Nephron progenitor cell (in vitro differentiated cells): ENCODE measurements around the gene ZNF460.
A peak's percentile ranks its signal among the peaks of the same experiment; 100 is the strongest.

Experiments used
- DNase-seq: peaks from one replicate; pipeline ENCODE4 v3.0.0; 2021
- H3K27ac Mint-ChIP-seq: 2 replicates; pipeline ENCODE4 v1.8.0; 2021; ENCODE audit warnings: mild to moderate bottlenecking, moderate library complexity, mixed read lengths
- H3K27me3 Mint-ChIP-seq: 2 replicates; pipeline ENCODE4 v1.8.0; 2021; ENCODE audit warnings: mild to moderate bottlenecking, low read depth, mixed read lengths; ENCODE audit not compliant: poor library complexity
- H3K36me3 Mint-ChIP-seq: 2 replicates; pipeline ENCODE4 v1.8.0; 2021; ENCODE audit warnings: low read depth, mixed read lengths
- H3K4me1 Mint-ChIP-seq: 2 replicates; pipeline ENCODE4 v1.8.0; 2021; ENCODE audit warnings: mixed read lengths
- H3K4me3 Mint-ChIP-seq: 2 replicates; pipeline ENCODE4 v1.8.0; 2021; ENCODE audit warnings: mild to moderate bottlenecking, moderate library complexity, mixed read lengths
- H3K9me3 Mint-ChIP-seq: 2 replicates; pipeline ENCODE4 v1.8.0; 2021; ENCODE audit warnings: mild to moderate bottlenecking, moderate library complexity, mixed read lengths
- TF ChIP-seq, protein P1 (sequence below): fragments of 200-600 bp; sonication (generic); IDR thresholded peaks from 2 replicates; pipeline ENCODE4 v1.5.0; 2021; ENCODE audit warnings: antibody characterized with exemption

The ZNF460 gene

DNA sequence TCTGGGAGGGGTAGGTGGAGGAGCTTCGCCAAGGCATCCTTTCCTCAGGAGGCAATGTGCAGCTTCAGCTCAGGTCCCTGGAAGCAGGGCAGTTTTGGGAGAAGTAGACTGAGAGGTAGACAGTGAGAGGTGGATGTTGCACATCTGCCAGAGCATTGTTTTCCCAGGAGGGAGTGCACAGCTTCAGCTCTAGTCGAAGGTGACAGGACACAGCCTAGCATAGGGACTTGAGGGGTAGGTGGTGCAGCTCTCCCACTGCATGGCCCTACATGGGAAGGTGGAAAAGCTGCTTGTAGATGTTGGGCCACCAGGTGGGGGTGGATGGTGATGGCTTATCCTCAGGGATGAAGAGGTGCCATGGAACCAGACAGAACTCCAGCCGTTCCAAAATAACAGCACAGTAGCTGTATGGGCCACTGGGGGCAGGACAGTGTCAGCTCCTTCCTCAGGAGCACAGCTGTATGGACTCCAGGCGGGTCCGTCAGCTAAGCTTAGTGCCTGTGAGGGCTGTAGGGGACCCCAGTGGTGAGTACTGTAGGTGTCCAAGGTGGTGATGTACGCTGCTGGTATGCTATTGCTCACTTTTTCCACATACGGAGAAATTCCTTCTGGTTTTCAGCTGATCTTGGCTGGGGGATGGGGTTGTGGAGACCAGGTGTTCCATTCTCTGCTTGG lies 22.6 kb downstream of the ZNF460 start:
- peak overlapping the region; percentile 72 for H3K27ac Mint-ChIP-seq
- H3K9me3 Mint-ChIP-seq = peaks cover 22% of the 10 kb centered on the region
- H3K27me3 Mint-ChIP-seq = no peaks in the 10 kb centered on the region
- no peaks in the 10 kb centered on the region for H3K4me1 Mint-ChIP-seq
- no peak for DNase-seq
- peaks cover 45% of the 10 kb centered on the region for H3K36me3 Mint-ChIP-seq
- TF ChIP-seq, protein P1, sequence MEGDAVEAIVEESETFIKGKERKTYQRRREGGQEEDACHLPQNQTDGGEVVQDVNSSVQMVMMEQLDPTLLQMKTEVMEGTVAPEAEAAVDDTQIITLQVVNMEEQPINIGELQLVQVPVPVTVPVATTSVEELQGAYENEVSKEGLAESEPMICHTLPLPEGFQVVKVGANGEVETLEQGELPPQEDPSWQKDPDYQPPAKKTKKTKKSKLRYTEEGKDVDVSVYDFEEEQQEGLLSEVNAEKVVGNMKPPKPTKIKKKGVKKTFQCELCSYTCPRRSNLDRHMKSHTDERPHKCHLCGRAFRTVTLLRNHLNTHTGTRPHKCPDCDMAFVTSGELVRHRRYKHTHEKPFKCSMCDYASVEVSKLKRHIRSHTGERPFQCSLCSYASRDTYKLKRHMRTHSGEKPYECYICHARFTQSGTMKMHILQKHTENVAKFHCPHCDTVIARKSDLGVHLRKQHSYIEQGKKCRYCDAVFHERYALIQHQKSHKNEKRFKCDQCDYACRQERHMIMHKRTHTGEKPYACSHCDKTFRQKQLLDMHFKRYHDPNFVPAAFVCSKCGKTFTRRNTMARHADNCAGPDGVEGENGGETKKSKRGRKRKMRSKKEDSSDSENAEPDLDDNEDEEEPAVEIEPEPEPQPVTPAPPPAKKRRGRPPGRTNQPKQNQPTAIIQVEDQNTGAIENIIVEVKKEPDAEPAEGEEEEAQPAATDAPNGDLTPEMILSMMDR = no peak
- H3K4me3 Mint-ChIP-seq = no peak overlapping the region

DNA sequence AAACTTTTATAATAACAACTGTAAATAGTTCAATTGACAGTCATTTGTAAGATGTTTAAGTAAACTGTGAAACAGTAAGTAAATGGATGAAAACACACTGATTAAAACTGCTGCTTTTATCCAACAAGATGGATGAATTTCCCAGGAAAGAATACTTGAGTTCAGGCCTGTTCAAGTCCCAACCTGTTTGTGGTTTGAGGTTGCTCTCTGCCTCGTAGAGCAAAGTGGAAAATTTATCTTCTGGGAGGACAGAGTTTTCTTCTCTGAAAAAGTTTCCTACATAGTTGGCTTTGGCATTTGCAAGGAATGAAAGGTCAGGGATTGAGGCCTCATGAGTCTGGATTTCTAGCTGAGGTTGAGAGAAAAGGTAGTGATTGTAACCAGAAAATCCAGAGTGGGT lies 24.8 kb downstream of the ZNF460 start:
- peaks cover 28% of the 10 kb centered on the region for H3K36me3 Mint-ChIP-seq
- TF ChIP-seq, protein P1 = no peak
- H3K4me3 Mint-ChIP-seq = no peak overlapping the region
- peak overlapping the region; percentile 51 for H3K27ac Mint-ChIP-seq
- DNase-seq = no peak
- no peaks in the 10 kb centered on the region for H3K4me1 Mint-ChIP-seq
- peaks cover 19% of the 10 kb centered on the region for H3K9me3 Mint-ChIP-seq
- H3K27me3 Mint-ChIP-seq = peaks cover 6% of the 10 kb centered on the region

DNA sequence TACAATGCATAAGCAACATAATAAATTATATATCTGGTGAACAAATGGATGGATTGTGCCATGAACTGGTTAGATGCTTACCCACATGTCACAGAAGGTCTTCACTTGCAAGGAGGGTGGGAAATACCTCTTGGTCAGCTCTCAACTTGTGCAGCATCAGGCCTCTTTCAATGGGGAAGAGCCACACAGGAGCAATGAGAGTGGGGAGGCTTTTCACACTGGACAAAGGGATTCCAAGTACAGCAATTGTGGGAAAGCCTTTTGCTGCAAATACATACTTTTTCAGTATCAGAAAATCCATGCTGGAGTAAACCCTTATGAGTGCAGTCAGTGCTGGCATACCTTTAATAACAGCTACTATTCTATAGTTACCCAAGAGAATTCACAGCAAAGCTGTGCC lies 28.2 kb downstream of the ZNF460 start:
- Mint-ChIP-seq H3K27me3 (peaks cover 32% of the 10 kb centered on the region), H3K36me3 (peaks cover 10% of the 10 kb centered on the region), H3K27ac (no peak overlapping the region), H3K4me3 (no peak overlapping the region), H3K9me3 (peaks cover 14% of the 10 kb centered on the region), H3K4me1 (no peaks in the 10 kb centered on the region)
- no peak for DNase-seq
- TF ChIP-seq, protein P1 = no peak

DNA sequence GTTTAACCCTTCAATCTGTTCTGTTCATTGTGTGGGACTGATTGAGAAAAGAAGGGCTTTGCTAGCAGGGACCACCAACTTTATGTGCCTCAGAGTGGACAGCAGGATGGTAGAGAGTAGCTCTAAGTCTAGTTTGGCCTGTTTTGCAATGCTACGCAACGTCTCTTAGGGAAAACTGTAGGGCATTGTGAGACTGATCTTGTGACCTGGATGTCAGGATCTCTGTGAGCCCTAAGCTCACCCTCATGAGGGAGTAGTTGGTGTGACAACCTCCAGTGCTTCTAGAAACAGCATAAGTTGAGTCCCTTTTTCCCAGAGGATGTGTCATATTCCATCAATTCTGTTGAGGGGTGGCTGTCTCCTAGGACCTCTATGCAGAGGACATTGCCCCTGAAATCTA lies 30.5 kb downstream of the ZNF460 start:
- H3K27me3 Mint-ChIP-seq = peaks cover 54% of the 10 kb centered on the region
- peaks cover 4% of the 10 kb centered on the region for H3K36me3 Mint-ChIP-seq
- H3K4me3 Mint-ChIP-seq = no peak overlapping the region
- TF ChIP-seq, protein P1 = no peak
- peaks cover 14% of the 10 kb centered on the region for H3K9me3 Mint-ChIP-seq
- no peak for DNase-seq
- H3K4me1 Mint-ChIP-seq = no peaks in the 10 kb centered on the region
- no peak overlapping the region for H3K27ac Mint-ChIP-seq

DNA sequence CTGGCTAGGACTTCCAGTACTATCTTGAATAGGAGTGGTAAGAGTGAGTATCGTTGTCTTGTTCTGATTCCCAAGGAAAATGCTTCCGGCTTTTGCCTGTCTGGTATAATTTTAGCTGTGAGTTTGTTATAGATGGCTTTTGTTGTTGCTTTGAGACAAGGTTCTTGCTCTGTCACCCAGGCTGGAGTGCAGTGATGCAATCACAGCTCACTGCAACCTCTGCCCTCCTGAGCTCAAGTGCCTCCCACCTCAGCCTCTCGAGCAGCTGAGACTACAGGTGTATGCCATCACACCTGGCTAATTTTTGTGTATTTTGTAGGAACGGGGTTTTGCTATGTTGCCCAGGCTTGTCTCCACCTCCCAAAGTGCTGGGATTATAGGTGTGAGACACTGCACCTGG lies 33.9 kb downstream of the ZNF460 start:
- no peaks in the 10 kb centered on the region for H3K4me1 Mint-ChIP-seq
- H3K9me3 Mint-ChIP-seq = peaks cover 5% of the 10 kb centered on the region
- TF ChIP-seq, protein P1 = no peak
- H3K27me3 Mint-ChIP-seq = peaks cover 78% of the 10 kb centered on the region
- H3K27ac Mint-ChIP-seq = no peak overlapping the region
- DNase-seq = no peak
- peaks cover 4% of the 10 kb centered on the region for H3K36me3 Mint-ChIP-seq
- H3K4me3 Mint-ChIP-seq = no peak overlapping the region

DNA sequence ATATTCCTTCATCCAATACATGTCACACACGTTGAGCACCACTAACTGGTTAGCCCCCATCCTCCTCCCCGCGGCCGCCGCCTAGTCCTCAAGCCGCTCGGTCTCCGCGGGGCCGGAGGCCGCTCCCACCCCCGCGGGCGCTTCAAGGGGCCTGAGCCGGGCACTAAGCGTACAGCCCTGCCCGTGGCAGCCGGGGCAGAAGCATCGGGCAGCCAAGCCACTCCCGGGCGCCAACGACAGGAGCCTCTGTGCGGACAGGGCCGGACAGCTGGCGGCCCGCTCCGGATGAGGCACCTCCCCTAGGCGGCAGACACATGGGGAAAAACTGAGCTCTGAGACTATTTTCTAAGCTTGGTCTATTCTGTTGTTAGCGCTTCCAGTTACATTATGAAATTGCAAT lies 37.2 kb downstream of the ZNF460 start:
- DNase-seq = no peak
- H3K27ac Mint-ChIP-seq = no peak overlapping the region
- H3K36me3 Mint-ChIP-seq = peaks cover under 1% of the 10 kb centered on the region
- no peaks in the 10 kb centered on the region for H3K9me3 Mint-ChIP-seq
- H3K27me3 Mint-ChIP-seq = peaks cover 56% of the 10 kb centered on the region
- TF ChIP-seq, protein P1 = no peak
- no peak overlapping the region for H3K4me3 Mint-ChIP-seq
- H3K4me1 Mint-ChIP-seq = peaks cover 27% of the 10 kb centered on the region
